Skeletal muscle tissue (tissue), 4 donors: ENCODE results near the gene AMFR. TPM values are rescaled to one million over a fixed set of nuclear protein-coding genes. Genes with fewer than 3 reads are reported as not detected.
A peak's percentile ranks its signal among the peaks of the same experiment; 100 is the strongest.

Source experiments
- H3K27ac ChIP-seq: one replicate; pipeline ENCODE4 v1.7.0; 2013; ENCODE audit warnings: mild to moderate bottlenecking, low read depth, low read length, inconsistent platforms
- H3K27me3 ChIP-seq, 3 donors: one replicate each; pipeline ENCODE4 v1.7.0; 2013; ENCODE audit warnings: low read length in 3 of 3; ENCODE audit not compliant: control insufficient read depth in 3 of 3, insufficient read depth in 3 of 3
- H3K36me3 ChIP-seq, 3 donors: one replicate each; pipeline ENCODE4 v1.7.0; 2013; ENCODE audit warnings: low read length in 3 of 3; ENCODE audit not compliant: control insufficient read depth in 3 of 3, insufficient read depth in 3 of 3
- H3K4me1 ChIP-seq, 3 donors: one replicate each; pipeline ENCODE4 v1.7.0; 2013; ENCODE audit warnings: low read length in 3 of 3, mild to moderate bottlenecking in 3 of 3; ENCODE audit not compliant: control insufficient read depth in 3 of 3, insufficient read depth in 3 of 3
- H3K4me3 ChIP-seq, 3 donors: one replicate each; pipeline ENCODE4 v1.7.0; 2013; ENCODE audit warnings: low read length in 3 of 3
- H3K9ac ChIP-seq, 3 donors: one replicate each; pipeline ENCODE4 v1.7.0; 2013; ENCODE audit warnings: low read length in 3 of 3, mild to moderate bottlenecking in 3 of 3, moderate library complexity in 2 of 3, low read depth in 1 of 3
- H3K9me3 ChIP-seq, 3 donors: one replicate each; pipeline ENCODE4 v1.7.0; 2013; ENCODE audit warnings: low read length in 3 of 3; ENCODE audit not compliant: control insufficient read depth in 3 of 3
- total RNA-seq: library from RNA; depleted of rRNA; stranded (reverse); fragments of >200 nt; gene quantifications from one replicate; pipeline ENCODE4 v1.2.3, GENCODE V29; 2014
- donor health status: Osteomylitis.

The AMFR gene
- 130 TPM for total RNA-seq

DNA sequence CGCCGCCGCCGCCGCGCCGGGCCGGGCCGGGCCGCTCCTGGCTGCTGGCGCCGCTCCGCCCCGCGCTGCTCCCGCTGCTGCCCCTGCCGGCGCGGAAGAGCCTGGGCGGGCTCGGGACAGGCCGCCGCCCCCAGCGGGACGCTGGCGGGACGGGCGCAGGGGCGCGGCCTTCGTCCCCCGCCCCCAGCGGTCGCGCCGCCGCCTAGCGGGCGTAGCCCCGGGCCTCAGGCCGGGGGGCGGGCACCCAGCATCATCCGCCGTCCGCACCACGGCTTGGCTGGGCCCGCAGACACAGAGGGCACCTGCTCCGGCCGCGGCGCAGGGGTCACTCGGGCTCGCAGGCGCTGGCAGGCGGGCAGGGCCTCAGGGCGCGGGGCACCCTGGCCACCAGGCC, at the start of gene AMFR:
Gene AMFR (minus strand): TSS at position 107 of the 394 bp plus-strand sequence. CDS start 218 bp downstream, outside the sequence.
- H3K4me1 ChIP-seq, result peaks cover 17 to 28% (median 26%) of the 10 kb centered on the region in 3 donors
- H3K27ac ChIP-seq, result peak within 1 kb of the TSS; percentile 84
- no peaks in the 10 kb centered on the region for H3K27me3 ChIP-seq
- peaks cover 0 to 6% (median 0%) of the 10 kb centered on the region in 3 donors for H3K36me3 ChIP-seq
- no peaks in the 10 kb centered on the region for H3K9me3 ChIP-seq
- H3K9ac ChIP-seq, result peak within 1 kb of the TSS; percentile 74 to 92 (median 86)
- H3K4me3 ChIP-seq, result peak within 1 kb of the TSS; percentile 76 to 81 (median 80)

DNA sequence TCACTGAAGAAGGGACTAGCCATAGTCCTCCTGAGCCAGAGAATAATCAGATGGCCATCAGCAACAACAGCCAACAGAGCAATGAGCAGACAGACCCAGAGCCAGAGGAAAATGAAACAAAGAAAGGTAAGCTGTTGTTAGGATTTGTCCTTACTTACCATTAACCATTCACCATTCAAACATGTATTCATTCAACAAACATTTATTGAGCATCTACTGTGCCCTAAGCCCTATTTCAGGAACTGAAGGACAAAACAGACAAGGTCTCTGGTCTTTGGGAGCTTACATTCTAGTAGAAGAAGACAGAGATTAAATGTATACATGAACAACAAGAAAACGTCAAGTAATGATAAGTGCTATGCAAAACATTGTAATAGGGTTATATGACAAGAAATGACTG, 45.3 kb upstream of the AMFR start:
- Histone ChIP-seq H3K27me3 (no peaks in the 10 kb centered on the region), H3K9ac (no peak overlapping the region), H3K4me3 (no peak overlapping the region), H3K9me3 (no peaks in the 10 kb centered on the region), H3K4me1 (no peaks in the 10 kb centered on the region), H3K27ac (no peak overlapping the region), H3K36me3 (peaks cover 46 to 81% (median 76%) of the 10 kb centered on the region in 3 donors)

DNA sequence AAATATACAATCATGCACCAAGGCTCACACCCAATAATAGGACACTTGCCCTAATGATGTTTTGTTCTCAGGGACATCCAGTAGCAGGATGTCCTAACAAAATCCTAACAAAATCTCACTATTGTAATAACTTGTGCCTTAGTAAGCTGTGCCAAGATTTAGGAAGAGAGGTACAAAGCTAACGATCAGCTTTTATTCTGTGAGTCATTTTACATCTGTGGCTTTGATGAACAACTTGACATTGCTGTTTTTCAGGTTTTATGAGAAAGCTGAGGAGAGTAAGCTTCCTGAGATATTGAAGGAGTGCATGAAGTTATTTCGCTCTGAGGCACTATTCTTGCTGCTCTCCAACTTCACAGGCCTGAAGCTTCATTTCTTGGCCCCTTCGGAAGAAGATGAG, 44.9 kb upstream of the AMFR start:
- peaks cover 46 to 81% (median 76%) of the 10 kb centered on the region in 3 donors for H3K36me3 ChIP-seq
- no peak overlapping the region for H3K4me3 ChIP-seq
- no peak overlapping the region for H3K9ac ChIP-seq

DNA sequence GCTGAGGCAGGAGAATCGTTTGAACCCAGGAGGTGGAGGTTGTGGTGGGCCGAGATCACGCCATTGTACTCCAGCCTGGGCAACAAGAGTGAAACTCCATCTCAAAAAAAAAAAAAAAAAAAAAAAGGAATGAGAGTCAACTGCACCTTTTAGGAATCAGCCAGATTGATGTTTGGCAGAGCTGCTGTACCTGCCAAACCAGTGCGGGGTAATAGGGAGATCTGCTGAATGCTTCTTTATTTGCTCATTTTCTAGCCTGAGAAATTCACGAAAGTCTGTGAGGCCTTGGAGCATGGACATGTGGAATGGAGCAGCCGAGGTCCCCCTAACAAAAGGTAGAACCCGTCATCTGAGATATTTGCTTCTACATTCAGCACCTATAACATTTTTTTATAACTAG, 44.4 kb upstream of the AMFR start:
- no peak overlapping the region for H3K27ac ChIP-seq
- peaks cover 45 to 77% (median 75%) of the 10 kb centered on the region in 3 donors for H3K36me3 ChIP-seq

More for the DNA sequence above, 44.9 kb upstream of the AMFR start:
- Histone ChIP-seq H3K4me1 (no peaks in the 10 kb centered on the region), H3K9me3 (no peaks in the 10 kb centered on the region), H3K27me3 (no peaks in the 10 kb centered on the region), H3K27ac (no peak overlapping the region)

DNA sequence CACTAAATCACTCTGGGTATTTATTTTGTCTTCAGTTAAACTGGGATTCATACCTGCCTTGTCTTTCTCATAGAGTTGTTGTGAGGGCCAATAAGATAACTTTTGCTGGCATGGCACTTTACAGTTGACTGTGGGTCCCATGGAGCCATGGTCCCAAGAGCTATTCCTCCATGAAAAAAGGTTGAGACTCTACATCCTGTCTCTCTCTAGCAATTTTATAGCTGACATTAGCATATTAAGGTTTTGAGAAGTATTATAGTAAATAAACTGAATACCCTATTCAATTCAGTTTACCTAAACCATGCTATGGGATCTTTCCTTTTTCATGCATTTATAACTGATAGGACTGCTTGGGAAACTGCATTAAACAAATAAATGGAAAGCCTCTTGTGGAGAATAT, 43.5 kb upstream of the AMFR start:
- H3K4me1 ChIP-seq, result no peaks in the 10 kb centered on the region
- peaks cover 43 to 84% (median 82%) of the 10 kb centered on the region in 3 donors for H3K36me3 ChIP-seq
- no peak overlapping the region for H3K27ac ChIP-seq
- H3K9ac ChIP-seq, result no peak overlapping the region
- no peak overlapping the region for H3K4me3 ChIP-seq
- no peaks in the 10 kb centered on the region for H3K27me3 ChIP-seq
- no peaks in the 10 kb centered on the region for H3K9me3 ChIP-seq

More for the DNA sequence above, 44.4 kb upstream of the AMFR start:
- no peaks in the 10 kb centered on the region for H3K4me1 ChIP-seq
- H3K9ac ChIP-seq, result no peak overlapping the region
- no peak overlapping the region for H3K4me3 ChIP-seq
- H3K9me3 ChIP-seq, result no peaks in the 10 kb centered on the region
- no peaks in the 10 kb centered on the region for H3K27me3 ChIP-seq

DNA sequence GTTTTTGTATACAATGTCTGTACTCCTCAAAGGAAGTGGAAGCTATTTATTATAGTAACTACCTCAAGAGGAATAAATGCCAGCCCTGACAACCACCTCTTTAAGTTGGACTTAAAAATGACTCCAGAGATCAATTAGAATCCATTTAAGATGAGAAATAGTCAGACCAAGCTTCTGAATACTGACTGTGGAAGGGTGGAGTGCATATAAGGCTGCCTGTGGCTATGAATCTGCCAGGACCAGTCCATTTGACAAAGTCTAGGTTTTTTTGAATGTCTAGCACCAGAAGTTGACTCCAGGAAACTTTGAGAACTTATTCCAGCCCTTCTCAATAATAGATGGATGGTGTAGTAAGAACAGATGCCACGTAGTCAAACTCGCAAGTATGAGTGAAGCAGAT, 41.0 kb upstream of the AMFR start:
- Histone ChIP-seq H3K9ac (no peak overlapping the region), H3K9me3 (no peaks in the 10 kb centered on the region), H3K27me3 (no peaks in the 10 kb centered on the region), H3K4me3 (no peak overlapping the region), H3K4me1 (no peaks in the 10 kb centered on the region), H3K27ac (no peak overlapping the region), H3K36me3 (peaks cover 35 to 73% (median 71%) of the 10 kb centered on the region in 3 donors)

DNA sequence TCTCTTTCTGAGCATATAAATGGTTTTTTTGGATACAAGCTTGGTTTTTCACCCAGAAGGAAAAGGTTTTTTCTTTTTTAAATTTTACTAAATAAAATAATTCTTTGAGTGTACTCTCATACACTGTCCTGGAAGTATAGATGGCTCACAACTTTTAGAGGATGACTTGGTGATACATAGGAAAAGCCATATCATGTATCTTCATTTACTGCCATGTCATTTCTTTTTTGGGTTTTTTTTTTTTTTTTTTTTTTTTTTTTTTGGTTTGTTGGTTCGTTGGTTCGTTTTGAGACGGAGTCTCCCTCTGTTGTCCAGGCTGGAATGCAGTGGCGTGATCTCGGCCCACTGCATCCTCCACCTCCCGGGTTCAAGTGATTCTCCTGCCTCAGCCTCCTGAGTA, 37.8 kb upstream of the AMFR start:
- no peak overlapping the region for H3K4me3 ChIP-seq
- no peak overlapping the region for H3K9ac ChIP-seq
- peaks cover 28 to 65% (median 64%) of the 10 kb centered on the region in 3 donors for H3K36me3 ChIP-seq
- H3K4me1 ChIP-seq, result no peaks in the 10 kb centered on the region
- no peaks in the 10 kb centered on the region for H3K9me3 ChIP-seq
- no peaks in the 10 kb centered on the region for H3K27me3 ChIP-seq
- no peak overlapping the region for H3K27ac ChIP-seq

DNA sequence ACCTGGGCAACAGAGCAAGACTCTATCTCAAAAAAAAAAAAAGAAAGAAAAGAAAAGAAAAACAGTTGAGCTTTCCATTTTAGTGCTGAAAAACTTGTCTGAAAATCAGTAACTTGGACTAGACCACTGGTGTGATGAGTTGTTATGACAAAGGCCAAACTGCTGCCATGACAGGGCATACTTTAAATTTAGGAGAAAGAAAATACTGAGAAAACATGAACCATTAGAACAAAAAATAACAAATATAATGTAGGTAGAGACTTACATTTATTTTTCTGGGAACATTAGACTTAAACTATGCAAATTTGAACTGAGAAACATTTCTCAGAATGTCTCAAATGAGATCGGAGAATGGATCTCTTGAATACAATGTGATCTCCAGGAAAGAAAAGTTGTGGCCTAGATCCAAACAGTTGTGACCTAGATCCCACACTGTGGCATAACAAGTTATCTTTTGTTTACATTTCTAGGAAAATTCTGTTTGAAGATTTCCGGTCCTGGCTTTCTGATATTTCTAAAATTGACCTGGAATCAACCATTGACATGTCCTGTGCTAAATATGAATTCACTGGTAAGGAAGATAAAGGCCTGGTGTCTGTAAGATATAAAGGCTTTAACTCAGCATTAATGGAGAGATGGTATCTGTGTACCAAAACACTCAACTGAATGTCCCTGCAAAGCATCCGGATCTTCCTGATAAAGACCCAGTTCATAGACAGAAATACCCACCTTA, 36.9 kb upstream of the AMFR start:
- H3K4me1 ChIP-seq, result no peaks in the 10 kb centered on the region
- no peaks in the 10 kb centered on the region for H3K27me3 ChIP-seq
- no peak overlapping the region for H3K9ac ChIP-seq
- H3K27ac ChIP-seq, result no peak overlapping the region
- no peak overlapping the region for H3K4me3 ChIP-seq
- no peaks in the 10 kb centered on the region for H3K9me3 ChIP-seq
- H3K36me3 ChIP-seq, result peaks cover 32 to 65% (median 64%) of the 10 kb centered on the region in 3 donors

DNA sequence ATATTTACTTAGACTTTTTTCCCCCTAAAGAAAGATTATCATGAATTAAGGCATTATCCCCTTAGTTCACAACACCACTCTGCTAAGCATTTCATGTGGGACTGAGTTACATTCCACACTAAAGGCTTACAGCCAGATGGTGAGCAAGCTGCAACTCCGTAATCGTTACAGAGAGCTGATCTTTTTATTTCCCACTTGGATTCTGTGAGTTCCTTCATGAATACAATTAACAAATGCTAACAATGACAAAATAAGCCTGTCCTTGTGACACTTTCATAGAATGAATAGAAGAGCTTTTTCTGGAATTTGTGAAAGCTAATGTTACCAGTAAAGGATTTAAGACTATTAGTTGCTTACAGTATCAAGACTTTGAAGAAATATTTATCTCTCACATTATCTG, 34.8 kb upstream of the AMFR start:
- no peaks in the 10 kb centered on the region for H3K4me1 ChIP-seq
- H3K4me3 ChIP-seq, result no peak overlapping the region
- H3K27ac ChIP-seq, result no peak overlapping the region
- peaks cover 37 to 64% (median 58%) of the 10 kb centered on the region in 3 donors for H3K36me3 ChIP-seq
- no peaks in the 10 kb centered on the region for H3K9me3 ChIP-seq
- H3K9ac ChIP-seq, result no peak overlapping the region
- H3K27me3 ChIP-seq, result no peaks in the 10 kb centered on the region

DNA sequence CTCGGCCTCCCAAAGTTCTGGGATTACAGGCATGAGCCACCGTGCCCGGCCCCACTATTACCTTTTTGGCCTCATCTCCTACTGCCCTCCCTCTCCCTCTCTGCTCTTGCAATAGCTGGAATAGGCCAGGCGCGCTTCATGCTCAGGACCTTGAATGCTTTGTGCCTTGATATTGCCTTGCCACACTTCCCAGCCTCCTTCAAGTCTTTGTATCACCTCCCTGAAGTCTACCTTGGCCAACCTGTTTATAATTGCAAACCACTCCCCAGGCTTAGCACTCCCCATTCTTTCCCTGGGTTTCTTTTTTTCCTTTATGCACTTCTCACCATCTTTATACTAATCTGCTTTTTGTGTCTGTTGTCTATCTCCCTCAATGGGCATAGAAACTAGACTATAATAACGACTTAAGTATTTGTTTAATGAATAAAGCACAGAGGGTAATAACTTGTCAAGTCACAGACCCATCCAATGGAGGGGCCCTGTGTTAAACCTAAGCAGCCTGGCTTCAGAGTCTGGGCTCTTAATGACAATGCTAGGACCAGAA, 32.7 kb upstream of the AMFR start:
- Histone ChIP-seq H3K9ac (no peak overlapping the region), H3K27ac (no peak overlapping the region), H3K36me3 (peaks cover 43 to 61% (median 61%) of the 10 kb centered on the region in 3 donors), H3K9me3 (no peaks in the 10 kb centered on the region), H3K4me3 (no peak overlapping the region), H3K27me3 (no peaks in the 10 kb centered on the region), H3K4me1 (peaks cover 0 to under 1% (median 0%) of the 10 kb centered on the region in 3 donors)
